HCT116 (cell line): ENCODE data around the gene CELA3B. TPM values are rescaled to one million over a fixed set of nuclear protein-coding genes. Genes with fewer than 3 reads are reported as not detected.

Source experiments
- ATAC-seq: fragments of 200-7000 bp; cut with Tn5 transposase; 2 replicates; pipeline ENCODE4 v1.9.1; 2020; ENCODE audit warnings: mild to moderate bottlenecking, moderate library complexity
- BruUV-seq: library from RNA; stranded (reverse); fragments of 400-500 nt; replicated peaks from 2 replicates; lab custom pipeline; 2021; lab: Mats Ljungman, UMichigan
- CTCF ChIA-PET: fragments of 300-600 bp; sonication (Branson Sonifier 250); formaldehyde crosslinking; loops from one replicate; lab custom pipeline; 2021; ENCODE audit warnings: antibody characterized with exemption; lab: Charles Lee
- POLR2A ChIA-PET: fragments of 300-600, 350-600 bp; sonication (Branson Sonifier 250); formaldehyde crosslinking; loops from one replicate; lab custom pipeline; 2021; ENCODE audit warnings: antibody characterized with exemption; lab: Charles Lee
- RAD21 ChIA-PET, 2 experiments: fragments of 300-600 bp; sonication (Branson Sonifier 250); formaldehyde crosslinking; loops; one replicate each; lab custom pipeline; 2023; ENCODE audit warnings: low total read pairs in 2 of 2; ENCODE audit not compliant: uncharacterized antibody in 2 of 2, unreplicated experiment in 2 of 2, low non-redundant PET in 1 of 2; lab: Charles Lee
- DNase-seq: peaks from one replicate; pipeline ENCODE4 v3.0.0-alpha.2; 2010; ENCODE audit warnings: low read depth, low spot score
- H2AFZ ChIP-seq: fragments of 200-600 bp; shearing (Covaris generic), sonication (generic); 2 replicates; pipeline ENCODE4 v1.6.1; 2017; ENCODE audit warnings: low read depth, mixed run types, mixed read lengths, antibody characterized with exemption, low read length; ENCODE audit not compliant: poor library complexity, severe bottlenecking
- H3K27ac ChIP-seq: 2 replicates; pipeline ENCODE4 v1.5.1; 2012; ENCODE audit warnings: low read depth, low read length
- H3K27me3 ChIP-seq: fragments of 200-600 bp; sonication (generic); 2 replicates; pipeline ENCODE4 v1.6.1; 2016; ENCODE audit warnings: mixed run types, low read length, mixed read lengths; ENCODE audit not compliant: insufficient read depth
- H3K36me3 ChIP-seq, 2 experiments: fragments of 200-500 bp in 1 of 2; fragments of 200-600 bp in 1 of 2; sonication (Bioruptor generic) in 1 of 2; sonication (generic) in 1 of 2; 2 replicates each; pipeline versions ENCODE4 v1.5.1 to v1.6.1; 2014 to 2016; ENCODE audit warnings: low read length in 2 of 2, inconsistent platforms in 1 of 2, mixed read lengths in 1 of 2, mixed run types in 1 of 2; ENCODE audit not compliant: insufficient read depth in 2 of 2, control insufficient read depth in 1 of 2
- H3K4me1 ChIP-seq, 2 experiments: fragments of 200-600 bp in 1 of 2; sonication (generic) in 1 of 2; 2 replicates each; pipeline versions ENCODE4 v1.5.1 to v1.6.1; 2012 to 2017; ENCODE audit warnings: low read length in 2 of 2, inconsistent platforms in 1 of 2, mild to moderate bottlenecking in 1 of 2, mixed read lengths in 1 of 2, mixed run types in 1 of 2, moderate library complexity in 1 of 2; ENCODE audit not compliant: insufficient read depth in 2 of 2, control insufficient read depth in 1 of 2
- H3K4me2 ChIP-seq: fragments of 200-600 bp; sonication (generic); 2 replicates; pipeline ENCODE4 v1.6.1; 2017; ENCODE audit warnings: mixed run types, low read length, mixed read lengths
- H3K4me3 ChIP-seq, 2 experiments: fragments of 200-600 bp in 1 of 2; sonication (generic) in 1 of 2; replicated peaks in 1 of 2; 2 replicates each; pipeline ENCODE4 v1.5.1; 2011 to 2016; ENCODE audit warnings: low read length in 2 of 2, control low read depth in 1 of 2, low read depth in 1 of 2, mild to moderate bottlenecking in 1 of 2, mixed read lengths in 1 of 2, mixed run types in 1 of 2
- H3K79me2 ChIP-seq: fragments of 200-600 bp; sonication (generic); 2 replicates; pipeline ENCODE4 v1.6.1; 2017; ENCODE audit warnings: mild to moderate bottlenecking, mixed run types, low read length, moderate library complexity, mixed read lengths; ENCODE audit not compliant: insufficient read depth
- H3K9ac ChIP-seq: fragments of 200-600 bp; sonication (generic); 2 replicates; pipeline ENCODE4 v1.6.1; 2016; ENCODE audit warnings: low read length, mixed read lengths
- H3K9me2 ChIP-seq: fragments of 200-600 bp; sonication (generic), shearing (Covaris generic); 2 replicates; pipeline ENCODE4 v1.6.1; 2017; ENCODE audit warnings: mixed run types, mild to moderate bottlenecking, moderate library complexity; ENCODE audit not compliant: insufficient read depth
- H3K9me3 ChIP-seq, 2 experiments: fragments of 200-500 bp in 1 of 2; fragments of 200-600 bp in 1 of 2; sonication (Bioruptor generic) in 1 of 2; sonication (generic) in 1 of 2; 2 replicates each; pipeline ENCODE4 v1.6.1; 2014 to 2017; ENCODE audit warnings: low read length in 2 of 2, mixed read lengths in 2 of 2, inconsistent platforms in 1 of 2, low read depth in 1 of 2, mild to moderate bottlenecking in 1 of 2, mixed run types in 1 of 2, moderate library complexity in 1 of 2; ENCODE audit not compliant: control insufficient read depth in 1 of 2, insufficient read depth in 1 of 2
- H4K20me1 ChIP-seq: fragments of 200-600 bp; sonication (generic), shearing (Covaris generic); 2 replicates; pipeline ENCODE4 v1.6.1; 2017; ENCODE audit warnings: mixed run types, mild to moderate bottlenecking, moderate library complexity; ENCODE audit not compliant: insufficient read depth
- ATF3 ChIP-seq: IDR thresholded peaks from 2 replicates; pipeline ENCODE4 v1.6.1; 2012
- EZH2 ChIP-seq: fragments of 200-600 bp; sonication (generic); IDR thresholded peaks from 2 replicates; pipeline ENCODE4 v1.6.1; 2017; ENCODE audit warnings: antibody characterized with exemption, mixed run types
- EZH2phosphoT487 ChIP-seq: fragments of 200-600 bp; IDR thresholded peaks from 2 replicates; pipeline ENCODE4 v1.6.1; 2018; ENCODE audit warnings: antibody characterized with exemption, borderline replicate concordance
- JUND ChIP-seq: IDR thresholded peaks from 2 replicates; pipeline ENCODE4 v1.6.1; 2012
- POLR2A ChIP-seq: IDR thresholded peaks from 2 replicates; pipeline ENCODE4 v1.7.0; 2011; ENCODE audit warnings: borderline replicate concordance; ENCODE audit not compliant: insufficient read depth, insufficient read length; ENCODE audit errors: extremely low read depth
- RAD21 ChIP-seq: IDR thresholded peaks from 2 replicates; pipeline ENCODE4 v1.6.1; 2012; ENCODE audit warnings: low read depth, mild to moderate bottlenecking
- REST ChIP-seq: IDR thresholded peaks from 2 replicates; pipeline ENCODE4 v1.6.1; 2012; ENCODE audit warnings: low read depth
- SIN3A ChIP-seq: IDR thresholded peaks from 2 replicates; pipeline ENCODE4 v1.6.1; 2012; ENCODE audit warnings: low read depth
- SRF ChIP-seq: IDR thresholded peaks from 2 replicates; pipeline ENCODE4 v1.6.1; 2012; ENCODE audit warnings: low read depth
- TCF7L2 ChIP-seq: IDR thresholded peaks from 2 replicates; pipeline ENCODE4 v1.7.0; 2011; ENCODE audit warnings: borderline replicate concordance, inconsistent platforms; ENCODE audit not compliant: insufficient read depth, insufficient read length; ENCODE audit errors: extremely low read depth
- ZFX ChIP-seq: fragments of 450-650 bp; IDR thresholded peaks from 2 replicates; pipeline ENCODE4 v1.6.1; 2017
- ZNF274 ChIP-seq: fragments of 200-500 bp; sonication (Bioruptor generic); IDR thresholded peaks from 2 replicates; pipeline ENCODE4 v1.6.1; 2014; ENCODE audit warnings: mild to moderate bottlenecking, low read depth, low read length, inconsistent platforms
- intact Hi-C: fragments of 100-400 bp; cut with micrococcal nuclease; formaldehyde crosslinking; loops from 2 replicates; pipeline ENCODE4 v1.10.0; 2022
- total RNA-seq: library from RNA; stranded (reverse); gene quantifications from one replicate; pipeline ENCODE4 v1.2.1, GENCODE V29; 2021; ENCODE audit not compliant: unreplicated experiment

CELA3B gene
- total RNA-seq, 1 experiment from 2014 or later: 5.3 TPM

- H3K9me3 ChIP-seq: no peaks in the 10 kb centered on the region
- ChIA-PET POLR2A (no interaction called here), CTCF (no interaction called here), RAD21 (no interaction called here)
- peaks cover 51 to 89% of the 10 kb centered on the region in 2 experiments for H3K4me1 ChIP-seq
- no TSS peak for BruUV-seq
- DNase-seq: no peak
- H3K27me3 ChIP-seq: no peaks in the 10 kb centered on the region
- H4K20me1 ChIP-seq: no peaks in the 10 kb centered on the region
- H3K4me3 ChIP-seq: peak overlapping the region; percentile 60 to 76
- intact Hi-C loops: loop anchor here (5.0 kb wide), 1 partner anchor 154 kb away; the partner anchor contains the start of gene USP48
- H2AFZ ChIP-seq: no peak overlapping the region
- H3K4me2 ChIP-seq: peak overlapping the region; percentile 91
- no peaks in the 10 kb centered on the region for H3K36me3 ChIP-seq
- H3K9ac ChIP-seq: peak overlapping the region; percentile 78
- no peak for TF ChIP-seq JUND
- no peak for TF ChIP-seq ATF3
- TF ChIP-seq ZFX: no peak
- no peak for TF ChIP-seq REST
- TF ChIP-seq EZH2phosphoT487: no peak
- TF ChIP-seq SIN3A: no peak
- TF ChIP-seq RAD21: no peak
- no peak for TF ChIP-seq SRF
- TF ChIP-seq ZNF274: no peak
- TF ChIP-seq POLR2A: no peak
- no peak for TF ChIP-seq TCF7L2
- no peak for TF ChIP-seq EZH2
- TF ChIP-seq, all 23 proteins: peak for 0
- Histone ChIP-seq H3K9me2 (no peaks in the 10 kb centered on the region), H3K27ac (peak overlapping the region; percentile 60), H3K79me2 (peaks cover 42% of the 10 kb centered on the region; the same call in 1 of the 2 replicates)
- peak; percentile 5; the same call in 1 of the 2 replicates for ATAC-seq
Measured at GRCh38 chr1:21935891-21936365, 40.9 kb upstream of the CELA3B start.
